Measurements from ENCODE around the gene ST3GAL5.
A peak's percentile ranks its signal among the peaks of the same experiment; 100 is the strongest.
"Not testable (repeated sequence)": the region's sequence is repeated elsewhere in the genome, so short reads cannot be mapped to it uniquely, and the experiment has no call there.

ST3GAL5 gene

DNA sequence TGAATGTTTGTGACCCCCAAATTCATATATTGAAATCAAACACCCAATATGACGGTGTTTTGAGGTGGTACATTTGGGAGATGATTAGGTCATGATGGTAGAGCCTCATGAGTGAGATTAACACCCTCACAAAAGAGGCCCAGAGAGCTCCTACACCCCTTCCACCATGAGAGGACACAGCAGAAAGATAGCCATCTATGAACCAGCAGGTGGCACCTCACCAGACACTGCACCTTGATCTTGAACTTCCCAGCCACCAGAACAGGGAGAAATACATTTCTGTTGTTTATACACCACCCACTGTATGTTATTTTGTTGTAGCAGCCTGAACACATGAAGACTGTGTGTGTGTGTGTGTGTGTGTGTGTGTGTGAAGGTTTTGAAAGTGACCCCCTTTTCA lies 58.1 kb downstream of the ST3GAL5 start:
- Histone ChIP-seq H3K4ac (ENCODE audit: low read length) (no peak overlapping the region), H3K9me3 (replicated peaks in 1 of 2; ENCODE audit: control insufficient read depth in 2 of 2, insufficient read depth in 1 of 2, low read depth in 1 of 2, low read length in 2 of 2) (no peaks in the 10 kb centered on the region), H3K79me1 (ENCODE audit: low read depth, low read length) (no peaks in the 10 kb centered on the region), H2BK15ac (ENCODE audit: low read length) (no peak overlapping the region), H4K91ac (ENCODE audit: low read depth, low read length, poor library complexity) (no peak overlapping the region), H2BK12ac (ENCODE audit: low read length) (no peak overlapping the region), H3K9ac (ENCODE audit: low read depth, low read length, poor library complexity) (no peak overlapping the region), H3K4me3 (ENCODE audit: low read length in 2 of 2) (no peak overlapping the region), H3K27ac (replicated peaks; ENCODE audit: low read length) (no peak overlapping the region), H3K18ac (ENCODE audit: low read length) (no peak overlapping the region), H3K23ac (ENCODE audit: low read depth, low read length, poor library complexity) (no peak overlapping the region), H2AFZ (ENCODE audit: low read length) (no peak overlapping the region), H2AK5ac (ENCODE audit: low read depth, low read length) (no peak overlapping the region), H2BK120ac (ENCODE audit: low read depth, low read length) (no peak overlapping the region), H3K36me3 (replicated peaks in 1 of 2; ENCODE audit: control insufficient read depth in 2 of 2, insufficient read depth in 2 of 2, low read length in 2 of 2) (no peaks in the 10 kb centered on the region), H4K8ac (ENCODE audit: low read depth, low read length) (no peak overlapping the region), H3K4me1 (ENCODE audit: control insufficient read depth in 2 of 2, insufficient read depth in 1 of 2, low read depth in 1 of 2, low read length in 2 of 2) (peaks cover 0 to 6% of the 10 kb centered on the region in 2 donors), H3K4me2 (ENCODE audit: insufficient read depth, low read length, poor library complexity, severe bottlenecking) (no peak overlapping the region), H3K27me3 (ENCODE audit: control insufficient read depth in 3 of 3, insufficient read depth in 3 of 3, low read depth in 1 of 3, low read length in 3 of 3) (no peaks in the 10 kb centered on the region), H2BK5ac (ENCODE audit: low read length) (no peak overlapping the region), H3K14ac (ENCODE audit: low read length) (no peak overlapping the region)
- WGBS, 2 donors (ENCODE audit: extremely low coverage in 2 of 2, insufficient read length in 2 of 2, insufficient replicate concordance in 1 of 2) = no CpG with 5 or more reads among the region's 1 CpG
- DNase-seq (ENCODE audit: low spot score) = no peak

DNA sequence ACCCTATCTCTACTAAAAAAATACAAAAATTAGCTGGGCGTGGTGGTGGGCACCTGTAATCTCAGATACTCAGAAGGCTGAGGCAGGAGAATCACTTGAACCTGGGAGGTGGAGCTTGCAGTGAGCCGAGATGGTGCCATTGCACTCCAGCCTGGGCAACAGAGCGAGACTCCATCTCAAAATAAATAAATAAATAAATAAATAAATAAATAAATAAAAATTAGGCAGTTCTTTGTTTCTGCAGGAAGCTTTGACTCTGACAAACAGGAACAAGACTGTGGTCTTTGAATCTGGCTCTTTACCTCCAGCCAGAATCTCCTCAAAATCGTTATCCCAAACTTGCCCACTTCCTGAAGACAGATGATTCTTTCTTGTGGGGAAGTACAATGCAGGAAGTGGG lies 59.4 kb downstream of the ST3GAL5 start:
- no CpG with 5 or more reads among the region's 4 CpGs for WGBS, 2 donors (ENCODE audit: extremely low coverage in 2 of 2, insufficient read length in 2 of 2, insufficient replicate concordance in 1 of 2)
- not testable (repeated sequence) for H3K14ac ChIP-seq (ENCODE audit: low read length); H4K91ac ChIP-seq (ENCODE audit: low read depth, low read length, poor library complexity); H3K18ac ChIP-seq (ENCODE audit: low read length); H2BK15ac ChIP-seq (ENCODE audit: low read length); H3K36me3 ChIP-seq (replicated peaks in 1 of 2; ENCODE audit: control insufficient read depth in 2 of 2, insufficient read depth in 2 of 2, low read length in 2 of 2); H3K27me3 ChIP-seq (ENCODE audit: control insufficient read depth in 3 of 3, insufficient read depth in 3 of 3, low read depth in 1 of 3, low read length in 3 of 3); H2BK5ac ChIP-seq (ENCODE audit: low read length); DNase-seq (ENCODE audit: low spot score); H3K4me1 ChIP-seq (ENCODE audit: control insufficient read depth in 2 of 2, insufficient read depth in 1 of 2, low read depth in 1 of 2, low read length in 2 of 2); H3K27ac ChIP-seq (replicated peaks; ENCODE audit: low read length); H3K4ac ChIP-seq (ENCODE audit: low read length); H2AK5ac ChIP-seq (ENCODE audit: low read depth, low read length); H2BK120ac ChIP-seq (ENCODE audit: low read depth, low read length); H3K4me3 ChIP-seq (ENCODE audit: low read length in 2 of 2); H3K4me2 ChIP-seq (ENCODE audit: insufficient read depth, low read length, poor library complexity, severe bottlenecking); H4K8ac ChIP-seq (ENCODE audit: low read depth, low read length); H2BK12ac ChIP-seq (ENCODE audit: low read length); H3K9ac ChIP-seq (ENCODE audit: low read depth, low read length, poor library complexity); H3K79me1 ChIP-seq (ENCODE audit: low read depth, low read length); H3K9me3 ChIP-seq (replicated peaks in 1 of 2; ENCODE audit: control insufficient read depth in 2 of 2, insufficient read depth in 1 of 2, low read depth in 1 of 2, low read length in 2 of 2); H3K23ac ChIP-seq (ENCODE audit: low read depth, low read length, poor library complexity); H2AFZ ChIP-seq (ENCODE audit: low read length)

DNA sequence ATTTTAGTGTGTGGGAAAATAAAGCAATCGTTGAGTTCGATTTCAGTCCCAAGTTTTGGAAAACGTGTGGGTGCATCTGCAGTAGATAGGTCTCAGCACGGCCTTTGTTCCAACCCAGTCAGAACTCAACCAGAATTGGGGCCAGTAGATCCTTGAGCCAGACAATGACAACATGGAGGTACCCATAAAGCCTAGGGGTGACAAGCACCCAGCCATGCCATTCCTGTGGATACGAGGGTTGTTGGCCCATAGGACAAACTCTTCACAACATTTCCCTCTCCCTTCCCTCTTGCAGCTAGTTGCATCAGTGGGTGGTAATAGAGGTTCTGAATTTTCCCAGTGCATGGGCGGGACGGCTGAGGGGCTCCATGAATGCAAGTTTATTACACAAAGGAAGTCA lies 60.1 kb downstream of the ST3GAL5 start:
- H2AK5ac ChIP-seq (ENCODE audit: low read depth, low read length) = peak overlapping the region; percentile 25
- H3K27me3 ChIP-seq (ENCODE audit: control insufficient read depth in 3 of 3, insufficient read depth in 3 of 3, low read depth in 1 of 3, low read length in 3 of 3) = no peaks in the 10 kb centered on the region
- no peak overlapping the region for H3K18ac ChIP-seq (ENCODE audit: low read length)
- no peak overlapping the region for H3K14ac ChIP-seq (ENCODE audit: low read length)
- no peak overlapping the region for H2BK120ac ChIP-seq (ENCODE audit: low read depth, low read length)
- peak overlapping the region; percentile 46 for H2BK15ac ChIP-seq (ENCODE audit: low read length)
- WGBS, 2 donors (ENCODE audit: extremely low coverage in 2 of 2, insufficient read length in 2 of 2, insufficient replicate concordance in 1 of 2) = no CpG with 5 or more reads among the region's 7 CpGs
- no peak overlapping the region for H3K27ac ChIP-seq (replicated peaks; ENCODE audit: low read length)
- H3K9me3 ChIP-seq (replicated peaks in 1 of 2; ENCODE audit: control insufficient read depth in 2 of 2, insufficient read depth in 1 of 2, low read depth in 1 of 2, low read length in 2 of 2) = no peaks in the 10 kb centered on the region
- H3K4me2 ChIP-seq (ENCODE audit: insufficient read depth, low read length, poor library complexity, severe bottlenecking) = no peak overlapping the region
- H2AFZ ChIP-seq (ENCODE audit: low read length) = no peak overlapping the region
- H3K36me3 ChIP-seq (replicated peaks in 1 of 2; ENCODE audit: control insufficient read depth in 2 of 2, insufficient read depth in 2 of 2, low read length in 2 of 2) = no peaks in the 10 kb centered on the region
- H3K79me1 ChIP-seq (ENCODE audit: low read depth, low read length) = no peaks in the 10 kb centered on the region
- H4K8ac ChIP-seq (ENCODE audit: low read depth, low read length) = no peak overlapping the region
- no peak for DNase-seq (ENCODE audit: low spot score)
- H2BK12ac ChIP-seq (ENCODE audit: low read length) = no peak overlapping the region
- no peak overlapping the region for H4K91ac ChIP-seq (ENCODE audit: low read depth, low read length, poor library complexity)
- no peak overlapping the region for H3K9ac ChIP-seq (ENCODE audit: low read depth, low read length, poor library complexity)
- no peak overlapping the region for H3K4me3 ChIP-seq (ENCODE audit: low read length in 2 of 2)
- no peak overlapping the region for H3K23ac ChIP-seq (ENCODE audit: low read depth, low read length, poor library complexity)
- H3K4ac ChIP-seq (ENCODE audit: low read length) = no peak overlapping the region
- H2BK5ac ChIP-seq (ENCODE audit: low read length) = no peak overlapping the region
- peaks cover 0 to 6% of the 10 kb centered on the region in 2 donors for H3K4me1 ChIP-seq (ENCODE audit: control insufficient read depth in 2 of 2, insufficient read depth in 1 of 2, low read depth in 1 of 2, low read length in 2 of 2)

DNA sequence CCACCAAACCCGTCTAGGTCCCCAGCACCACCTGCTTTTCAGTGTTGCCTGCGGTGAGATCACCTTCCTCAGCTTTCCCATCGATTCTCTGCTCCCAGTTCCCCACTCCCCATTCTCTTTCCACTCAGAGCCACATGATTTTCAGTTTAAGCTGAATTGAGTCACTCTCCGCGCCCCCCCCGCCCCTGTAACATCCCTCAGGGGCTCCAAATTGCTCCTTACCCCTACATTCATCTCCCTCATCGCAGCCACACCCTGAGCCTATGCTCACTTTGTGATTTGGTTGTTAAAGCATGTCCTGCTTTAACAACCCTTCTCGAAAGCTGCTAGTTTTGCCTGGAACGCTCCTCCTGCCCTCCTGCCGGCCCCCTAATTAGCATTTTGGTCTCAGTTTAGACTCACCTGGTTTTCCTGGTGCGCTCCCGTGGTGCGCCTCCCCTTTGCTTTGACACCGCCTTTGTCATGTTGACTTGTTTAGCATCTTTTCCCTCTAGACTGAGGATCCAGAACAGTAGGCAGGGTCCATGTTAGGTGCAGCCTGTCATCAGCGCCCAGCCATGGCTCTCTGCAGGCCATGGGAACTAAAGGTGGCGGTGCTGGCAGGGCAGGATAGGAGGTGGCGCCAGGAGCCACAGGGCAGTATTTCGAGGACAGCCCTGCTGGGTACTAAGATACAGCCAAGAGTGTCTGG lies 60.8 kb downstream of the ST3GAL5 start:
- Histone ChIP-seq H3K14ac (ENCODE audit: low read length) (peak overlapping the region; percentile 84), H3K79me1 (ENCODE audit: low read depth, low read length) (no peaks in the 10 kb centered on the region), H3K9ac (ENCODE audit: low read depth, low read length, poor library complexity) (peak overlapping the region; percentile 47), H3K4ac (ENCODE audit: low read length) (no peak overlapping the region), H2BK5ac (ENCODE audit: low read length) (no peak overlapping the region), H4K91ac (ENCODE audit: low read depth, low read length, poor library complexity) (no peak overlapping the region), H3K9me3 (replicated peaks in 1 of 2; ENCODE audit: control insufficient read depth in 2 of 2, insufficient read depth in 1 of 2, low read depth in 1 of 2, low read length in 2 of 2) (no peaks in the 10 kb centered on the region), H3K23ac (ENCODE audit: low read depth, low read length, poor library complexity) (peak overlapping the region; percentile 59), H2AFZ (ENCODE audit: low read length) (peak overlapping the region; percentile 88), H3K27me3 (ENCODE audit: control insufficient read depth in 3 of 3, insufficient read depth in 3 of 3, low read depth in 1 of 3, low read length in 3 of 3) (no peaks in the 10 kb centered on the region), H3K4me3 (ENCODE audit: low read length in 2 of 2) (no peak overlapping the region), H2AK5ac (ENCODE audit: low read depth, low read length) (peak overlapping the region; percentile 25), H3K4me2 (ENCODE audit: insufficient read depth, low read length, poor library complexity, severe bottlenecking) (no peak overlapping the region), H3K36me3 (replicated peaks in 1 of 2; ENCODE audit: control insufficient read depth in 2 of 2, insufficient read depth in 2 of 2, low read length in 2 of 2) (no peaks in the 10 kb centered on the region), H2BK15ac (ENCODE audit: low read length) (peak overlapping the region; percentile 74), H4K8ac (ENCODE audit: low read depth, low read length) (no peak overlapping the region), H2BK120ac (ENCODE audit: low read depth, low read length) (peak overlapping the region; percentile 34), H3K4me1 (ENCODE audit: control insufficient read depth in 2 of 2, insufficient read depth in 1 of 2, low read depth in 1 of 2, low read length in 2 of 2) (peaks cover 0 to 6% of the 10 kb centered on the region in 2 donors), H2BK12ac (ENCODE audit: low read length) (no peak overlapping the region), H3K18ac (ENCODE audit: low read length) (peak overlapping the region; percentile 80), H3K27ac (replicated peaks; ENCODE audit: low read length) (no peak overlapping the region)
- no CpG with 5 or more reads among the region's 18 CpGs for WGBS, 2 donors (ENCODE audit: extremely low coverage in 2 of 2, insufficient read length in 2 of 2, insufficient replicate concordance in 1 of 2)
- DNase-seq (ENCODE audit: low spot score) = no peak

Measured in neuronal stem cell (in vitro differentiated cells).